ENCODE measurements around the gene MICAL3.

The MICAL3 gene

DNA sequence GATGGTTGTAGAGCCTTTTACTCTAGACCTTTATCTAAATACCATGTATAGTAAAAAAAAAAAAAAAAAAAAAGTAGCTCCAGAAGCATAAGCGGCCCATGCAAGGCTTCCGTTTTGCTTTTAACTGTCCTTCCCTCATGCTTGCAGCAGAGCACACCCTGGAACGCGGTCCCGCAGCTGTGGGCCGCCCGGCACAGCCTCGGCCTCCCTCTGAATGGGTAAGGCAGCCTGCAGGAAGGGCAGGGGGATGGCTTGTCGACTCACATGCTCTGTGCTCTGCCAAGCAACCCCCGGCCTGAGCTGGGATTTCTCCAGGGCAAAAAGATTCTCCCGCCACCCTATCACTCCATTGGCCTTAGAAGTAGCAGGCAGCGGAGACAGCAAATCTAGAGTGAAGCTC lies 148.7 kb downstream of the MICAL3 start:
- ChIA-PET POLR2A (interaction anchor here (0.8 to 1.1 kb wide), 2 partner anchors 202 to 274 kb away, joined by 3 read pairs; partner anchors contain the start of gene PEX26), CTCF (interaction anchor here (1.4 kb wide), 1 partner anchor 14 kb away, joined by 5 read pairs; no protein-coding TSS in a partner anchor)
- TF ChIP-seq FOXK2 (IDR thresholded peaks at IDR 0.05) (no peak), SP1 (IDR thresholded peaks at IDR 0.05) (no peak), SUZ12 (IDR thresholded peaks at IDR 0.05) (no peak), L3MBTL2 (conservative IDR thresholded peaks at IDR 0.05) (no peak), BHLHE40 (IDR thresholded peaks at IDR 0.05; ENCODE audit: borderline replicate concordance) (no peak), FOXA1 (IDR thresholded peaks at IDR 0.05) (no peak), ZNF384 (IDR thresholded peaks at IDR 0.05) (no peak), TARDBP (IDR thresholded peaks at IDR 0.05) (no peak), LEF1 (IDR thresholded peaks at IDR 0.05; ENCODE audit: borderline replicate concordance) (no peak)
- DNase-seq (ENCODE audit: extremely low spot score), result no peak

DNA sequence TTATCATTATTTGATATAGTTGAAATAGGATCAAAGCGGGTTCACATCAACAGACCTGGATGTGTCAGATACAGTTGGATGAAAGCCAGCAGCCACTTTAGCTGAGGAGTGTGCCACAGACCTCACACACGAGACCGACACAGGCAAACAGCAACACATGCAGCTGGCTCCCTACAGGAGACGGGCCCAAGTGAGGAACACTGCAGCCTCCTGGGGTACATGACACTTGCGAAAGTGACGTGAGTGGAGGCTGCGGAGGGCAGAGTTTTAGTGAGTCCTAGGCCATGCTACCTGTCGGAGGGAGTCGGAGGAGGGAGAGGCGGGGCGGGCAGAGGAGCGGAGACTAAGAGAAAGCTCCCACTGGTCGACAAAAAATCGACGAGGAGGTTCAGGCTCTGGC lies 149.2 kb downstream of the MICAL3 start:
- ChIA-PET POLR2A (interaction anchor here (1.1 kb wide), 1 partner anchor 203 kb away, joined by 3 read pairs; the partner anchor contains the start of gene PEX26), CTCF (no interaction called here)
- DNase-seq (ENCODE audit: extremely low spot score), result no peak
- TF ChIP-seq HDGF (IDR thresholded peaks at IDR 0.05; ENCODE audit: borderline replicate concordance) (no peak), SP1 (IDR thresholded peaks at IDR 0.05) (no peak), CTBP1 (IDR thresholded peaks at IDR 0.05; ENCODE audit: borderline replicate concordance) (no peak), ELF4 (IDR thresholded peaks at IDR 0.05) (no peak), NFRKB (IDR thresholded peaks at IDR 0.05) (no peak), LEF1 (IDR thresholded peaks at IDR 0.05; ENCODE audit: borderline replicate concordance) (no peak), BHLHE40 (IDR thresholded peaks at IDR 0.05; ENCODE audit: borderline replicate concordance) (no peak), FOXM1 (IDR thresholded peaks at IDR 0.05; ENCODE audit: borderline replicate concordance) (no peak), SUZ12 (IDR thresholded peaks at IDR 0.05) (no peak), ARNT (IDR thresholded peaks at IDR 0.05) (no peak)
- TF ChIP-seq, protein P1, sequence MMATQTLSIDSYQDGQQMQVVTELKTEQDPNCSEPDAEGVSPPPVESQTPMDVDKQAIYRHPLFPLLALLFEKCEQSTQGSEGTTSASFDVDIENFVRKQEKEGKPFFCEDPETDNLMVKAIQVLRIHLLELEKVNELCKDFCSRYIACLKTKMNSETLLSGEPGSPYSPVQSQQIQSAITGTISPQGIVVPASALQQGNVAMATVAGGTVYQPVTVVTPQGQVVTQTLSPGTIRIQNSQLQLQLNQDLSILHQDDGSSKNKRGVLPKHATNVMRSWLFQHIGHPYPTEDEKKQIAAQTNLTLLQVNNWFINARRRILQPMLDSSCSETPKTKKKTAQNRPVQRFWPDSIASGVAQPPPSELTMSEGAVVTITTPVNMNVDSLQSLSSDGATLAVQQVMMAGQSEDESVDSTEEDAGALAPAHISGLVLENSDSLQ (IDR thresholded peaks at IDR 0.05), result no peak

DNA sequence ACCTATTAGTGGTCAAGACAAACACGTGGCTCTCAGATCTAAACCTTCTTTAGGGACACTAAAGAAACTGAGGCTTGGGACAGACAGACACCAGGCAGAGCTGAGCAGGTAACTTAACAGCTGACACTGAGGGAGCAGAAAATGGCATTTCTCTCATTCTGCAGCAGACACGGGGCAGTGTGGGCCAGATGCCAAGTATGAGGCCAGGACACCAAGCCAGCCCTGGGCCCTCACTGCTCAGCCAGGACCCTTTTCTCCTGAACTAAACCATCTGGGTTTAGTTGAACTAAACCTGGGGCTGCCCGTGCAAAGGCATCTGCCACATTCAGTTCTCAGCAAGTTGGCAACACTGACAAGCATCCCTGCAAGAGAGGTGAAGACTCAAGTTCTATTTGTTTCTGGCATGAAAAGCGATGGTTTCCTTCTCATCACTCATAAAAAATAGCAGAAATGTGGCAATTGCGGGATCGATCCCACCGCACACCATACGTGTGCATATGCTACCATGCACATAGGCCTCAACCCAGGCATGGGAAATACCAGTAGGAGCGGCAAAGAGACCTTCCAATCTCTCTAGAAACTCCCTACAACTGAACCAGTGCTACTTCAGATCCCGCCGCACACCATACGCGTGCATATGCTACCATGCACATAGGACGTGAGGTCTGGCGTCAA lies 150.0 kb downstream of the MICAL3 start:
- CTCF ChIA-PET, result no interaction called here
- TF ChIP-seq BHLHE40 (IDR thresholded peaks at IDR 0.05; ENCODE audit: borderline replicate concordance) (no peak), SP1 (IDR thresholded peaks at IDR 0.05) (no peak), HDGF (IDR thresholded peaks at IDR 0.05; ENCODE audit: borderline replicate concordance) (no peak), ARNT (IDR thresholded peaks at IDR 0.05) (no peak), SUZ12 (IDR thresholded peaks at IDR 0.05) (no peak), TARDBP (IDR thresholded peaks at IDR 0.05) (no peak)
- DNase-seq (ENCODE audit: extremely low spot score), result no peak
- POLR2A ChIA-PET, result no interaction called here

DNA sequence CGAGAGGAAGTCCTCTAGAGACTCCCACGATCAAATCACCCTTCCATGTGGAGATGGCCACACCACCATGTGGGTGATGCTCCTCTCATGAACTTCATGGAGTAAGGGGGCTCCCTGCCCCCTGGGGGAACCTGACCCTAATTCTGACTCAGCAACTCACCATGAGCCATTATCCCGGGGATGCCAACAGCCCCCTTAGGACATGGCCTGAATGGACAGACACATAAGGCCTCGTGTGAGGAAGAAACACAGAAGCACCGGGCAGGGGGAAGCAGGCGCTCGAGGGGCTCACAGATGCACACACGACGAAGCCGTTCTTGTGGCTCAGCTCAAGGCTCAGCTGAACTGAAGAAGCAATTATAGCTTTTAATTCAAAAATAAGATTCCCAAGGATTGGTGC lies 150.6 kb downstream of the MICAL3 start:
- TF ChIP-seq SP1 (IDR thresholded peaks at IDR 0.05), result no peak
- TF ChIP-seq SUZ12 (IDR thresholded peaks at IDR 0.05), result no peak
- no peak for TF ChIP-seq LEF1 (IDR thresholded peaks at IDR 0.05; ENCODE audit: borderline replicate concordance)
- no peak for TF ChIP-seq TARDBP (IDR thresholded peaks at IDR 0.05)
- TF ChIP-seq L3MBTL2 (conservative IDR thresholded peaks at IDR 0.05), result no peak
- TF ChIP-seq FOXM1 (IDR thresholded peaks at IDR 0.05; ENCODE audit: borderline replicate concordance), result no peak
- TF ChIP-seq HDGF (IDR thresholded peaks at IDR 0.05; ENCODE audit: borderline replicate concordance), result no peak
- TF ChIP-seq FOXA1 (IDR thresholded peaks at IDR 0.05), result no peak
- TF ChIP-seq CTBP1 (IDR thresholded peaks at IDR 0.05; ENCODE audit: borderline replicate concordance), result no peak
- no peak for TF ChIP-seq ZNF384 (IDR thresholded peaks at IDR 0.05)
- TF ChIP-seq FOXK2 (IDR thresholded peaks at IDR 0.05), result no peak
- no peak for TF ChIP-seq ARNT (IDR thresholded peaks at IDR 0.05)
- TF ChIP-seq, protein P1 (IDR thresholded peaks at IDR 0.05), result no peak
- no peak for TF ChIP-seq NFRKB (IDR thresholded peaks at IDR 0.05)
- no peak for TF ChIP-seq BHLHE40 (IDR thresholded peaks at IDR 0.05; ENCODE audit: borderline replicate concordance)
- no peak for TF ChIP-seq ELF4 (IDR thresholded peaks at IDR 0.05)
- ChIA-PET CTCF (no interaction called here), POLR2A (no interaction called here)
- DNase-seq (ENCODE audit: extremely low spot score), result no peak

DNA sequence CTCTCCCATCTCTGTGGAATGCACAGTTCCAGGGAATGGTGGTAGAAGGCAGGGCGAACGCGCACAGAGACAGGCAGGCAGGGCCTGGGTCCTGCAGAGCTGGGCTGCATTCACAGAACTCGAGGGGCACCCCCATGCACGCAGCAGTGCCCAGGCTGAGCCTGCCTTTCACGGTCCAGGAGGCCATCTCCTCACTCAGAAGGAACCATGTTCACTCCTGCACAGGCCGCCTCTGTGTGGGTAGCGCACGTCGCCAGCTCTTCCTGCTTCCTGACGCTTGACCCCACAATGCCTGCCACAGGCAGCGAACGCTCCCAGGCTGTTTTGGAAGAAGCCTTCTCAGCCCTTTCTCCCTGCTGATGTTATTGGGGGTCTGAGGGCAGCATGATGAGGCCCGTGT lies 151.2 kb downstream of the MICAL3 start:
- CTCF ChIA-PET, result no interaction called here
- no peak for DNase-seq (ENCODE audit: extremely low spot score)
- POLR2A ChIA-PET, result no interaction called here
- no peak for TF ChIP-seq FOXA1 (IDR thresholded peaks at IDR 0.05)

DNA sequence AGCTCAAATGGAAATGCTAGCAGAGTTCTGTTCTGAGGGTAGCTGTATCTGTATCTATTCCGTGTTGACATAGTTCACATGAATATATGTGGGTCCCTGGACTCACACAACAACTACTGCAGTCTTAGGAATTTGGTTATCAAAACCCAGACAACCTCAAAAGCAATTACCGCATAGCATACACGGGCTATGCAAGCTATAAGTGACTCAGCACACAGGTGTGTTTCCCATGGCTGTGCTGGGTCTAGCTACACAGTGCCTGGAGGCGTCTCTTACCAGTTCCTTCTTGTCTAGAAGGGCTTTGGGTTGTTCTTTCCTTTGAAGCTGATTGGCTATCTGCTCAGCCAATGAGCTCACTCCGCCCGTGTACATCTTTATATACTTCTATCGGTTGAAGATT lies 151.9 kb downstream of the MICAL3 start:
- TF ChIP-seq NFRKB (IDR thresholded peaks at IDR 0.05) (no peak), HDGF (IDR thresholded peaks at IDR 0.05; ENCODE audit: borderline replicate concordance) (no peak), FOXM1 (IDR thresholded peaks at IDR 0.05; ENCODE audit: borderline replicate concordance) (no peak), TARDBP (IDR thresholded peaks at IDR 0.05) (no peak), BHLHE40 (IDR thresholded peaks at IDR 0.05; ENCODE audit: borderline replicate concordance) (no peak), LEF1 (IDR thresholded peaks at IDR 0.05; ENCODE audit: borderline replicate concordance) (no peak), L3MBTL2 (conservative IDR thresholded peaks at IDR 0.05) (no peak), CTBP1 (IDR thresholded peaks at IDR 0.05; ENCODE audit: borderline replicate concordance) (no peak), ZNF384 (IDR thresholded peaks at IDR 0.05) (no peak), ELF4 (IDR thresholded peaks at IDR 0.05) (no peak)
- CTCF ChIA-PET, result no interaction called here
- DNase-seq (ENCODE audit: extremely low spot score), result no peak

More for the DNA sequence above, 151.9 kb downstream of the MICAL3 start:
- POLR2A ChIA-PET, result no interaction called here
